MV-4-11 (cell line): ENCODE results near the gene PTPN7.
"Not testable (repeated sequence)": the region's sequence is repeated elsewhere in the genome, so short reads cannot be mapped to it uniquely, and the experiment has no call there.

Experiments
- DNase-seq: peaks from one replicate; lab custom pipeline; 2025; lab: John Stamatoyannopoulos, UW

The PTPN7 gene

DNA sequence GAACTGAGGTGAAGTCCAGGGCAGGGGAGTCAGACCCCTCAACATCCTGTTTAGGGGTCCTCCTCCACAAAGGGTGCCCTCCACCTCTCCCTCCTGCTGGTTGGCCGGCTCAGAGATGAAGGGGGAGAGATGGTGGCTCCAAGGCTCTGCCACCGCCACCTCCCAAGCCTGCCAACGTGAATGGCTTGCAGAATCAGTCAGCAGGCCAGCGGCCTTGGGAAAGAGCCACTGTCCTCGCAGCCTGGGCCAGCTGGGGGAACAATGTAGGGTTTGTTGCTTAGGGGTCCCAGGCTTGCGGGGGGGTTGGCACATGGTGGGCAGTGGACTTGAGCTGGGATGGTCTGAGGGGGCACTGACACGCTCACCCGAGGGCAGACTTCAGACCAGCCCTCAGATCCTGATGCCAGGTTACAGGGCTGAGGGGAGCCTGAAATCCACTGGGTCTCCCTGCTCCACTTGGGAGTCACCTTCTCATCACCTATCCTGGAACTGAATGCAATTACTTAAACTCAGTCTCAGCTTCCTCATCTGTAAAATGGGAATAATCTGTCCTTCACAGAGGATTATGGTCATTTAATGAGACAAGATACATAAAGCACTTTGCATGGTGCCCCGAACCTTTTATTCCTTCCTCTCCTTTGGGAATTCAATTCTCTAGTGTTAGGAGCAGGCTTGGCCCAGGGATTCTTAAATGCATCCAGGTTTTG, 29.4 kb downstream of the PTPN7 start:
- DNase-seq, result no peak

DNA sequence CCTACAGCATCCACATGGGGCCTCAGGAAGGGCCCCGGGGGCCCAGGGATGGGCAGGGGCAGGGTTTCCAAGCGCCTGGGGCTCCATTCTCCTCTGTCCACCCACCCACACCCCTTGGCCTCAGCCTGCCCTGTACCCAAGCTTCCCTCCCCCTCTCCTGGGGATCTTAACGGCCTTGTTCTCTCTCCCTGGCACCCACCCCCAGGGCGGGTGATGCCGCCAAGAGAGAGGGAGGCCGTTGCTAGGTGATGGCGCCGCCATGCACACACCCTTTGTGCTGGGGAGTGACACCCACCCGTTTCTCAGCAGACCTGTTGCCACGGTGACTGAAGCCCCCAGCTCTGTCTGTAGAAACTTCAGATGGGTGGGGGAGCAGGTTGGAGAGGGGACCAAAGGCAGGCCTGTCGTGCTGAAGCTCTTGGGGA, 30.1 kb downstream of the PTPN7 start:
- DNase-seq, result no peak

DNA sequence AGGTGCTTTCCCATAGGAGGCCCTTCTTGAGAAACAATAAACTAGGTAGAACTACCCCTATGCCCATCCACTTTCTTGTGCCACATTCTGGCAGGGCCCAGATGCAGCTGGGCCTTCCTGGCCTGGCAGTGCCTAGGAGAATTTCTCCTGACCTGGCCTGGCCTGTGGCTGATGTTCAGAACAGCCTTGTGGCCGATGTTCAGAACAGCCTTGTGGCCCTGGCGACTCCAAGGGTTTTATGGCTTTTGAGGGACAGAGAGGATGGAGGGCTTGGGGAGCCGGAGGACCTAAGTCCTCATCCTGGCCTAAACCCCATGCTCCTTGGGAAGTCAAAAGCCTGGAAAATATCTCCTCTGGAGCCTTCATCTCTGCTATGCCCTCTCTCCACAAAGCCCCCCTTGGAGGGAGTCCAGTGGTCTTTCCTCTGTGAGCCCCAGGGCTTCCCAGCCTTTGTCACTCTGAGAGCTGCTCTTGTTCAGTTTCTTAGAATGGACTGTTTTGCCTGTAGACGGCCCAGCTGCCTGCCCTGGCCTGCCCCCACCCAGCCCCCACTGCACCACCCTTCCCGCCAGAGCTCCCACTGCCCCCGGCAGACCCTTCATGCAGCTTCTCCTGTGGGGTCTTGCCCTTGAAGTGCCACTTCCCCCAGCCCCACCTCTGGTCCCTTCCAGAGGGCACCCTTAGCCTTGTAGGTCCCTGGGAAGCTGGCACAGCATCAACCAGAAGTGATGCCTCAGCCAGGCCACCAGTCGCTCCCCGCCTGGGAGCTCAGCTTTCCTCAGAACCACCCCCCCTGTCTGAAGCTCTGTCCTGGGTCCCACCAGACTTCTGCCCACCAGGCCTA, 30.7 kb downstream of the PTPN7 start:
- no peak for DNase-seq

DNA sequence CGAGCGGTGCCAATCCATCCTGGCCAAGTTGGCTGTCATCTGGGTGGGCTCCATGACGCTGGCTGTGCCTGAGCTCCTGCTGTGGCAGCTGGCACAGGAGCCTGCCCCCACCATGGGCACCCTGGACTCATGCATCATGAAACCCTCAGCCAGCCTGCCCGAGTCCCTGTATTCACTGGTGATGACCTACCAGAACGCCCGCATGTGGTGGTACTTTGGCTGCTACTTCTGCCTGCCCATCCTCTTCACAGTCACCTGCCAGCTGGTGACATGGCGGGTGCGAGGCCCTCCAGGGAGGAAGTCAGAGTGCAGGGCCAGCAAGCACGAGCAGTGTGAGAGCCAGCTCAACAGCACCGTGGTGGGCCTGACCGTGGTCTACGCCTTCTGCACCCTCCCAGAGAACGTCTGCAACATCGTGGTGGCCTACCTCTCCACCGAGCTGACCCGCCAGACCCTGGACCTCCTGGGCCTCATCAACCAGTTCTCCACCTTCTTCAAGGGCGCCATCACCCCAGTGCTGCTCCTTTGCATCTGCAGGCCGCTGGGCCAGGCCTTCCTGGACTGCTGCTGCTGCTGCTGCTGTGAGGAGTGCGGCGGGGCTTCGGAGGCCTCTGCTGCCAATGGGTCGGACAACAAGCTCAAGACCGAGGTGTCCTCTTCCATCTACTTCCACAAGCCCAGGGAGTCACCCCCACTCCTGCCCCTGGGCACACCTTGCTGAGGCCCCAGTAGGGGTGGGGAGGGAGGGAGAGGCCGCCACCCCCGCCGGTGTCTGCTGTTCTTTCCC, 32.4 kb downstream of the PTPN7 start:
- DNase-seq, result no peak

DNA sequence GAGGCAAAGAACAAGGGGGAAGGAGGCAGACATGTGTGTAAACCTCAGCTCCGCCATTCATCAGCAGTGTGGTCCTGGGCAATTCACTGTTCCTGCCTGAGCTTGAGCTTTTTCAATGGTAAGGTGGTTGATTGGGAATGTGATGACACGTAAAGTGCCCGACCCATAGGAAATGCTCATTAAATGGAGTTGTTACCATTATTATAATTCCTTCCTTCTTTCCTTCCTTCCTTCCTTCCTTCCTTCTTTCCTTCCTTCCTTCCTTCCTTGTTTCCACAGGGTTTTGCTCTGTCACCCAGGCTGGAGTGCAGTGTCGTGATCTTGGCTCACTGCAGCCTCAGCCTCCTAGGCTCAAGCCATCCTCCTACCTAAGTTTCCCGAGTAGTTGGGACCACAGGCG, 33.3 kb downstream of the PTPN7 start:
- no peak for DNase-seq

DNA sequence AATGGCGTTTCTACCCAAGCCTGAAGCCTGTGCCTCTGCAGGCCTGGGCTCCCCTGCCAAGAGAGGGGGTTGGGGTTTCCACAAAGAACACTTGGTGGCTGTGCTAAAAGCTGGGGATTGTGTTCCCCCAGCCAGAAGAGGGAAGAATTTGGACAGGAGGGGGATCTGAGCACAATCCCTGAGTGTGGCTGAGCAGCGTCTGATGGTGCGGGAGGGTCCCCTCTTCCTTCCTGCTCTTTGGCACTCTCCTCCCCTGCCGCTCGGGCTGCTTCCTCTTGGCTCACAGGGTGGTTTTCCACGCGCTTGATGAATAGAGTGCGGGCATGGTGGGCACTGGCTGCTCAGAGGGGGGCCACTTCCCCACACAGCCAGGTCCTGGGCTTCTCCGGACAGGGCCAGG, 34.0 kb downstream of the PTPN7 start:
- DNase-seq, result no peak

DNA sequence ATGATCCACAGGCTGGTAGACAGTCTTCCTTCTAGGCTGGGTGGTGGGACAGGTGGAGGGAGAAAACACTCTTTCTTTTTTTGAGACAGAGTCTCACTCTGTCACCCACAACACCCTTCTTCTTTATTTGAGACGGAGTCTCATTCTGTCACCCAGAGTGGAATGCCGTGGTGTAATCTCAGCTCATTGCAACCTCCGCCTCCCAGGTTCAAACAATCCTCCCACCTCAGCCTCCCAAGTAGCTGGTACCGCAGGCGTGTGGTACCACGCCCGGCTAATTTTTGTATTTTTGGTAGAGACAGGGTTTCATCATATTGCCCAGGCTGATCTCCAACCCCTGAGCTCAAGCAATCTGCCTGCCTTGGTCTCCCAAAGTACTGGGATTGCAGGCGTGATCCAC, 34.8 kb downstream of the PTPN7 start:
- DNase-seq, result no peak

DNA sequence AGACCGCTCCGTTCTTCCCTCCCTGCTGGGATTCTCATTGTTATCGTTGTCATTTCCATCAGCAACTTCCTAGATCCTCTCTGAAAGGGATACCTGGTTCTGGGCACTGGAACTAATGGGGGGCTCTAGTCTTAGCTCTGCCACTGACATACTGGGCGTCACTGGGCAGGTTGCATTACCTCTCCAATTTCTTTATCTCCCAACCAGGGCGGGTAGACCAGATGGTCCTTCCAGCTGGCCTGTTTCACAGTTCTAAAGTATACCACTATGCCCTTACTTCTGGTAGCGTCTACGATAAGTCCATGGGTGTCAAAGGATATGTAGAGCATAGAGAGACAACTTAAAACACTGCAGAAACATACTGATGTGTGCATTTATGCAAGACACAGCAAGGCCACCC, 36.3 kb downstream of the PTPN7 start:
- no peak for DNase-seq

DNA sequence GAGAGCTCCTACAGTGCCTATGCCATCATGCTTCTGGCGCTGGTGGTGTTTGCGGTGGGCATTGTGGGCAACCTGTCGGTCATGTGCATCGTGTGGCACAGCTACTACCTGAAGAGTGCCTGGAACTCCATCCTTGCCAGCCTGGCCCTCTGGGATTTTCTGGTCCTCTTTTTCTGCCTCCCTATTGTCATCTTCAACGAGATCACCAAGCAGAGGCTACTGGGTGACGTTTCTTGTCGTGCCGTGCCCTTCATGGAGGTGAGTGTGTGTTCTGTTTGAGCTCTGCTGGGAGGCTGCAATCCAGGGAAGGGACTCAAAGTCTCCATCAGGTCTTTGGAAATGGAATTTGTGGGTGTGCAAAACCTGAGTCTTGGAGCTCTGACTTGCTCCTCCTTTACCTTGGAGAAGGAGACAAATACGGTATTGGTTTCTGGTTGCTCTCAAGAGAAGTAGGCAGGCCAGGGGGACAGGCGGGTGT, 37.0 kb downstream of the PTPN7 start:
- no peak for DNase-seq

DNA sequence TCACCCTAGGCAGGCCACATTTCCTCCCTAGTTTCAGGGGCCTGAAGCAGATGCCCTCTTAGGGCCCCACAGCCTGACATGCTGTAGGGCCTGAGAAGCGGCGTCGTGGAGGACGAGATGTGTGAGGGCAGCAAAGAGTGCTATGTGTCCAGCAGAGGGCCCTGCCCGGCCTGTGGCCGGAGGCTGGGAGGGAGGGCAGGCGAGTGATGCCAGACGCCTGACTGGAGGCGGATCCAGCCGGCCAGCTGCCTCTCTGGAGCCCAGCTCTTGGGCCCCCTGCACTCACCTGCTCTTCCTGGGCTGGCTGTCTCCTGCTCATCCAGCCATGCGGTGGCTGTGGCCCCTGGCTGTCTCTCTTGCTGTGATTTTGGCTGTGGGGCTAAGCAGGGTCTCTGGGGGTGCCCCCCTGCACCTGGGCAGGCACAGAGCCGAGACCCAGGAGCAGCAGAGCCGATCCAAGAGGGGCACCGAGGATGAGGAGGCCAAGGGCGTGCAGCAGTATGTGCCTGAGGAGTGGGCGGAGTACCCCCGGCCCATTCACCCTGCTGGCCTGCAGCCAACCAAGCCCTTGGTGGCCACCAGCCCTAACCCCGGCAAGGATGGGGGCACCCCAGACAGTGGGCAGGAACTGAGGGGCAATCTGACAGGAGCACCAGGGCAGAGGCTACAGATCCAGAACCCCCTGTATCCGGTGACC, 37.6 kb downstream of the PTPN7 start, which contains the start of gene GPR37L1:
Gene GPR37L1, plus strand, starts transcription at position 279 of the 697 bp plus-strand sequence. Its CDS starts 47 bp downstream, at position 326.
- no peak for DNase-seq

DNA sequence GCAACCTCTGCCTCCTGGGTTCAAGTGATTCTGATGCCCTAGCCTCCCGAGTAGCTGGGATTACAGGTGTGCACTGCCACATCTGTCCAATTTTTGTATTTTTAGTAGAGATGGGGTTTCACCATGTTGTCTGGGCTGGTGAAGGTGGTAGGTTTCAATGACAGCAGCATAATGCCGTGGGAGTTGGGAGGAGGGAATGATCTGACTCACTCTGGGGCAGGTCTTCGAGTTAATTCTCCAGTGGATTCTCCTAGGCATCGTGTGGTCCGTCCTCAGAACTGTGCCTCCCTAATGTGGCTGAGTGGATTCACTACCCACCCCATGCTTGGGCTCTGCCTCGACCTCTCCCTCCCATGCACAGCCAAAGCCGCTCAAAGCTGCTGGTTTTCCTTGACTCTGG, 39.4 kb downstream of the PTPN7 start:
- no peak for DNase-seq

DNA sequence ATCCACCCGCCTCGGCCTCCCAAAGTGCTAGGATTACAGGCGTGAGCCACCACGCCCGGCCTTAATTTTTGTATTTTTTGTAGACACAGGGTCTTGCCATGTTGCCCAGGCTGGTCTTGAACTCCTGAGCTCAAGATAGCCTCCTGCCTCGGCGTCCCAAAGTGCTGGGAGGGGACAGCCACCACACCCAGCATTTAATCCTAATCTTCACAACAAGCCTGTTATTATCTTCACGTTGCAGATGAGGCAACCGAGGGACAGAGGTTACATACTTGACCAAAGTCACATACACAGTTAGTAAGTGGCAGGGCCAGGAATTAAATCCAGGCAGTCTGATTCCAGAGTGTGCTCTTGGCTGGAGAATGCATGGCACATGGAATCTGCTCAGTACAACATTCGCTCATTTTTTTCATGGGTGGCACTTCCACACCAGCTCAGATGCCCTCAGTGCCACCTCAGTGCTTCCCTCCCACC, 42.5 kb downstream of the PTPN7 start:
- no peak for DNase-seq

DNA sequence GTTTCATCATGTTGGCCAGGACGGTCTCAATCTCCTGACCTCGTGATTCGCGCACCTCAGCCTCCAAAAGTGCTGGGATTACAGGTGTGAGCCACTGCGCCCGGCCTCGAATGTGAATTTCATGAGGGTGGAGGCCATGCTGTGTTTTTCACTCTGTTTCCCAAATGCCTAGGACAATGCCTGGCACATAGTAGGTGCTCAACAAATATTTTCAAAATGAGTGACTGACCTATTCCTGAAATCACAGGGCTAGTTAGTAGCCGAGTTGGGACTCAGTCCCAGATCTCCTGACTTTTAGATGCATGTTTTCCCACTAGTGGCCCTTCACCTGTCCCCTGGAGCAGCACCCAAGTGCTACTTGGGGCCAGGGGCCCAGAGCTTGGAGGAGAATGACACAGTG, 44.1 kb downstream of the PTPN7 start:
- DNase-seq, result no peak

DNA sequence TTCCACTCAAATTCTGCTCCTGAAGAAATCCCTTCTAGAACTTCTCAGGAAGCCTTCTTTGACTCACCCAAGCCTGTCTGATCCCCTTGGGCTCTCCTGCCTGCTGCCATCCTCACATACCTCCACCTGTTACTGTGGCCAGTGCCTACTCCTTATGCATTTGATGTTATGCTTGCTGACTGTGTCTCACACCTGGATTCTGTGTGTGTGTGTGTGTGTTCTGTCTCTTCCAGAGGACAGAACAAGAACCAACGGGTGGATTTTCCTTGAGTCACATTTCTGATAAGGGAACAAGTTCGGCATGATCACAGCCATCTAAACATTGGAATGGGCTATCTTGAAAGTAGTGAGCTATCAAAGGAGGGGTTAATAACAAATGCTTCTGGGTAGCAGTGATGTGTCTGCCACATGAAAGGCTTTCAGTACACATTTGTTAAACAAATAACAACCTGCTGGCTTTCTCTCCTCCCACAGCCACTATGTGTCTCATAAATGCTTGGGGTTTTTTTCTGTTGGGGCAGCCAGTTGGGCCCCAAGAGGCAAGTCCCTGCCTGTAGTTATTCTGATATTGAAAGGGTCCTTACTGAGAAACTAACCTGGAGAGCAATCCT, 46.6 kb downstream of the PTPN7 start:
- DNase-seq, result no peak

DNA sequence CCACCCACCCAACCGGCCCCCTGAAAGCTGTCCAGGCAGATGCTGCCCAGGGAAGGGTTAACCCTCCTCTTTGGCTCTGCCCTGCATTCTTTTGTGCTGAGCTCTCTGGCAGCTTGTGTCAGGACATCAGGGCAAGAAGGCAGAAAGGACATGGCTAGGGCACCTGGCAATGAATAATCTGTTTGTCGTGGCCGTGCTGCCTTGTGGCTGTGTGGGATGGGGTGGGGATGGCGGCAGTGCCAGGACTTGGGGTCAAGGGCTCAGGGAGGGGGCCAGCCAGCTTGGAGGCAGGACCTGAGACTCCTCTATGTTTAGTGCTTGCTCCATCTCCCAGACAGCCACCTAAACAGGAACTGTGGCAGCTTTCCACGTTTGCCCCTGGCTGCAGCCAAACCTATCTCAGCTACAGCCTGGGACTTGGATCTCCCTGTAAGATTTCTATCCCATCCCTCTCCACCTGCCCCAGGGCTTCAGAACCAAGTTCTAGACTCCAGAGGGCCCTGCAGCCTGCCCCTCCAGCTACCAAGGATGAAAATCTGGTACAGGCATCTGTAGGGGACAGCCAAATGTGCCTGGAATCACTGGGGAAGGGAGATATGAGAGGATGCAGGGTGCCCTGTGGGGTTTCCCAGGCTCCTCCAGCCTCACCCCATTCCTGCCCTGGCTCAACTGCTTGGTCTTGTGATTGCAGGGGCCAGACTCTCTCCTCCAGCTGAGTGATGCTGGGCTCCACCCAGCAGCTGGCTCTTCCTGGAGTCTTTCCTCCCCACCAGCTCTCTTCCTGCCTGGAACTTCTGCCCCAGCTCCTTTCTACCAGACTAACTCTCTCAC, 47.3 kb downstream of the PTPN7 start:
- no peak for DNase-seq

DNA sequence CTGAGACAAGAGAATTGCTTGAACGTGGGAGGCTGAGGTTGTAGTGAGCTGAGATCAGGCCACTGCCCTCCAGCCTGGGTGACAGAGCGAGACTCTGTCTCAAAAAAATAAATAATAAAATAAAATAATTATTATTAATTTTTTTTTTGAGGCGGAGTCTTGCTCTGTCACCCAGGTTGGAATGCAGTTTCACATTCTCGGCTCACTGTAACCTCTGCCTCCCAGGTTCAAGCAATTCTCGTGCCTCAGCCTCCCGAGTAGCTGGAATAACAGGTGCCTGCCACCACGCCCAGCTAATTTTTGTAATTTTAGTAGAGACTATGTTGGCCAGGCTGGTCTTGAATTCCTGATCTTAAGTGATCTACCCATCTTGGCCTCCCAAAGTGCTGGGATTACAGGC, 48.8 kb downstream of the PTPN7 start:
- DNase-seq, result not testable (repeated sequence)

DNA sequence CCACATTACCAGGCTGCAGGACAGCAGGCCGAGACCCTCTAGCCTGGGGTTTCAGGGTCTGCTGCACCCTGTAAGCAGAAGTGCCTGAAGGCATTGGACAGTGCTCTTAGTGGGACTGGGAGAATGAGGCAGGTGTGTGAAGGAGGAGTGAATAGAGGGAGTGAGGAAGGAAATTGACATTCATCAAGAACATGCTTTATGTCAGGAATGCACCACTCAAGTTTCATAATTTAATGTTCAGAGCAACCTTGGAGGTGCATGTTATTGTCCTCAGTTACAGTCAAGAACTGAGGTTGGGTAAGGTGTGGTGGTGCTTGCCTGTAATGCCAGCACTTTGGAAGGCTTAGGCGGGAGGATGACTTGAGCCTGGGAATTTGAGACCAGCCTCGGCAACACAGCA, 49.4 kb downstream of the PTPN7 start:
- no peak for DNase-seq

DNA sequence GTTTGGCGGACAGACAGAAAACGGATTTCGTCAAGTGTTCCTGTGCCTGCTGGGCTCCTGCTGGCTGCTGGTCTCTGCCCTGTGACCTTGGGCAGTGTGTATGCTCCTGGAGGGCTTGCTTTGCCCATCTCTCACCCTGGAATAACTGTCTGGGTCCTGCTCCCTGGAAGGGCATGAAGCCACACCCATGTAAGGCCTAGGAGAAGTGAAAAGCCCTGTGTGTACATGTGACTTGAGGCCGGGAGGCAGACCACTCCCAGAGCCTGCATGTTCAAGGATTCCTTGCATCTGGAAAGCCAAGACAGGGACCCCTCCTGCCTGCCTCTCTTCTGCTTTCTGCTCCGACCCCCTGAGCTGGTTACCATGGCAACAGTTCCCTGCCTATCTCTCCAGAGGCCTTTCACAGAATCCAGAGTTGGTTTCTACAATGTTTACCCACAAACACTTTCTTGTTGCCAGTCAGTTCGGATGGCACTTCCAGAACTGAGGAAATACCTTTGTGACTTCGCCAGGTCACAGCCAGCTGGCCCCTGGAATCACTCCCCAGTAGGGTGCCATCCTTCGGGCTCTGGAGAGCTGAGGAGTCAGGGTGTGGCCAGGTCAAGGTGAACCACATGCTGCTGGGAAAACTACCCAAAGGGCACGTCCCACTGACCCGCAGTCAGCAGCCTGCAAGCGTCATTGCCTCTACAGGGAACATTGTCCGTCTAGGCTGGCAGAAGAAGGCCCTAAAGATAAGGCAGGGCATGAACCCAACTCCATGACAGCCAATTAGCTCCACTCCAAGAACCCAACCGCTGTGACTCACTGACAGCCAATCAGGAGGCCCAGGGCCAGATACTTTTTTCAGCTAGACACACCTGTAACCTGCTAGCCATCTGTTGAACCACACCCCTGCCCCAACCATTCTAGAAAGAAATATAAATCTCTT, 52.3 kb downstream of the PTPN7 start:
- DNase-seq, result no peak

DNA sequence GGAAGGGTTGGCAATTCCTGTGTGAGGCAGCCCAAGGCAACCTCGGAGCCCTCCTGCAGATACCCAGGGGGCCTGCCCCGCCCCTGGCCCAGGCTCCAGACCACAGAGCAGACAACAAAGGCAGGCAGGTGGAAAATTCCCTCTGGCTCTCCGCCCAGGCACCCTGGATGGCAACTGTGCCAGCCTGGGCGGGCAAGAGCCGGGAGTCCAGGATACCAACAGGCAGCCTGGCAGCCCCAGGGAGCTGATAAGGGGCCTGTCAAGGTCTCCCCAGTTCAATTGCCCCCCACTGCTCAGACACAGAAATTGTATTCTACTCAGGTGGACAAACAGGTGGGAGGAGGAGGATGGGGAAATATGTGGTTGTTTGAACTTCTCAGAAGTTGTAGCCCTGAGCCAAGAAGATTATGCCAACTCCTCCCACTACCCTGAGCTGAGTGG, 53.1 kb downstream of the PTPN7 start:
- no peak for DNase-seq
